Endometrial microvascular endothelial cells (primary cell): ENCODE data around the gene STARD7. TPM values are rescaled to one million over a fixed set of nuclear protein-coding genes. Genes with fewer than 3 reads are reported as not detected.
"Not testable (repeated sequence)": the region's sequence is repeated elsewhere in the genome, so short reads cannot be mapped to it uniquely, and the experiment has no call there.

Source experiments
- in situ Hi-C: cut with HindIII; loops from 2 replicates; pipeline ENCODE4 v1.10.0; 2017; ENCODE audit warnings: low sequenced_read_pairs, low pct_unique_long_range_greater_than_20kb; ENCODE audit errors: inconsistent ontology term
- total RNA-seq: library from RNA; depleted of rRNA; stranded (reverse); fragments of >200 nt; gene quantifications from one replicate; pipeline ENCODE4 v1.2.3, GENCODE V29; 2015; ENCODE audit errors: inconsistent ontology term

Gene STARD7
- total RNA-seq, 1 donor from 2014 or later: 149 TPM

DNA sequence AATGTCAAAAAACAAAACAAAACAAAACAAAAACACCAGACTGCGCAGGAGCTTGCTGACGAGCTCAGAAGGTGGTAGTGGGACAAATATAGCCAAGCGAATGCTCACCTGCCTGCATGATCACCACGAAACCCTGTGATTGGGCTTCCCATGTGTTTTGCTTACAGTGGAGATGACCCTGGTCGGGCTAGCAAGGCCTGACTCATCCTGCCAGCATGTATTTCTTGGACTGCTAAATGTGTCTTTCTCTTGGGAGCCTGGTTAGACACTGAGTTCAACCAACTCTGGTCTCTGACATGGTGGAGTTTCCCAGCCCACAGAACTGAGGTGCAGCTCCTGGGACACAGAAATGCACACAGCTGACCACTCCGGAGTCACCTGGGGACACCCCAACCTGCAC, 32.7 kb downstream of the STARD7 start:
- in situ Hi-C loops: no loop called here

GRCh38 chr2:96174251-96175144, 34.1 kb downstream of the STARD7 start:
- in situ Hi-C loops: no loop called here

GRCh38 chr2:96171831-96172230, 36.8 kb downstream of the STARD7 start:
- in situ Hi-C loops: no loop called here

GRCh38 chr2:96170626-96171025, 38.0 kb downstream of the STARD7 start:
- in situ Hi-C loops: no loop called here

- in situ Hi-C loops: no loop called here
Observed at GRCh38 chr2:96169868-96170507, 38.6 kb downstream of the STARD7 start.

- in situ Hi-C loops: no loop called here
Observed at GRCh38 chr2:96167407-96168013, 41.1 kb downstream of the STARD7 start.

DNA sequence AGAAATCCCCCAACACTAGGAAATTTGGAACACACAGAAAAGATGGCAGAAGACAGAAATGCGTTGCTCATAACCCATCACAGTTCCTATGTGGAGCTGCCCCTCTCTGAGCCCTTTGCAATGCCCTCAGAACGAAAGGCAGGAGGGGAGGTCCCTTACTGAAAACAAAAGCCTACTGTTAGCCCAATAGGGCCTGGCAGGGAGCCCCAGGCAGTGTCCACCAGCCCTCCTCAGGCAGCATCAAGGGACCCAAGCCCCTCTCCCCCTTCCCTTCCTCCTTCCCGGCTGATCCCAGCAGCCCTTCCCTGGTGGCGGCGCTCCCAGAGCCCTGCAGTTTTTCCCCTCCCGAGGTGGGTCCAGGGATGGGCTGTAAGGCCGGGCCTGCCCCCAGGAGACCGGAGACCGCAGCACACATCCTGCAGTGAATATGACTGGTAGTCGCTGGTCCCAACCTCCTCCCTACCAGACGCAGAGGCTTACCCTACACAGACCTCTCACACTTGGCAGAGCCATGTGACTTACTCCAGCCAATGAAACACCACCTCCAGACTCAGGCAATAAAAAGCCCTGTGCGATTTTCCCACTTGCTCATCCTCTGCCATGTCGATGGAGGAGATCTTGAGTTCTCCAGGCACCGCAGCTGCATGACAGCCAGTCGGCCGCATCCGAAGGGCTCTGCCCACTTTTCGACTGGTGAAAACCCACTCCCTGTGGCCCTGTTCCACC, 44.0 kb downstream of the STARD7 start:
- in situ Hi-C loops: no loop called here

DNA sequence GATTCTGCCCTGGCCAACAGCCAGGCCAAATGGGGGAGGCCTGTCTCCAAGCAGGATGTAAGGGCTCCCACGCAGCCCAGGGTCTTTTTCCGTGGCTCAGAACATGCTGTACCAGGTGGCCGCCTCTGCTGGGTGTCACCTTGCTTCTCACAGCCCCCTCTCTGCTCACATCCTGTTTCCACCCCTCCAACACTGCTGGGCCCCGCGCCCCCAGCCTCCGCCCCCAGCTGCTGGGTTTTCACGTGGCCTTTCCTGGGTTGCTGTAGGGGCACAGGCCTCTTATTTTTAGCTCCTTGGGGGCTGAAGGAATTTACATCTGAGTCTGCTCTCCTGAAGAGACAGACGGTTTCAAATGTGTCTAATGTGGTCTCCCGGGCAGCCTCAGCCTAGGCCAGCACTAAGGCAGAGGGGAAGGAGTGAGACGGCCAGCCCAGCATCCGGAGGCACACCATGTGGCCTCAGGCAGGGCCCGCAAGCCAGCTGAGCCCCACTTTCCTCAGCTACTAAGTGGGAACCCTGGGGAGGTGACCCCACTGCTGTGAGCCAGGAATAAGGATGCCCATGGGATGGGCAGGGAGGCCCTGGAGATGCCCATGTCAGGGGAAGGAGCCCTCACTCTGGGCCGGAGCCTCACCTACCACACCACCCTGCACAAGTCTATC, 44.7 kb downstream of the STARD7 start:
- in situ Hi-C loops: no loop called here

GRCh38 chr2:96163415-96163767, 45.2 kb downstream of the STARD7 start:
- in situ Hi-C loops: no loop called here

GRCh38 chr2:96161898-96162297, 46.7 kb downstream of the STARD7 start:
- in situ Hi-C loops: no loop called here

- in situ Hi-C loops: not testable (repeated sequence)
Observed at GRCh38 chr2:96160366-96160765, 48.3 kb downstream of the STARD7 start.

GRCh38 chr2:96159084-96159830, 49.4 kb downstream of the STARD7 start:
- in situ Hi-C loops: no loop called here

- in situ Hi-C loops: no loop called here
Observed at GRCh38 chr2:96158554-96158940, 50.1 kb downstream of the STARD7 start.

DNA sequence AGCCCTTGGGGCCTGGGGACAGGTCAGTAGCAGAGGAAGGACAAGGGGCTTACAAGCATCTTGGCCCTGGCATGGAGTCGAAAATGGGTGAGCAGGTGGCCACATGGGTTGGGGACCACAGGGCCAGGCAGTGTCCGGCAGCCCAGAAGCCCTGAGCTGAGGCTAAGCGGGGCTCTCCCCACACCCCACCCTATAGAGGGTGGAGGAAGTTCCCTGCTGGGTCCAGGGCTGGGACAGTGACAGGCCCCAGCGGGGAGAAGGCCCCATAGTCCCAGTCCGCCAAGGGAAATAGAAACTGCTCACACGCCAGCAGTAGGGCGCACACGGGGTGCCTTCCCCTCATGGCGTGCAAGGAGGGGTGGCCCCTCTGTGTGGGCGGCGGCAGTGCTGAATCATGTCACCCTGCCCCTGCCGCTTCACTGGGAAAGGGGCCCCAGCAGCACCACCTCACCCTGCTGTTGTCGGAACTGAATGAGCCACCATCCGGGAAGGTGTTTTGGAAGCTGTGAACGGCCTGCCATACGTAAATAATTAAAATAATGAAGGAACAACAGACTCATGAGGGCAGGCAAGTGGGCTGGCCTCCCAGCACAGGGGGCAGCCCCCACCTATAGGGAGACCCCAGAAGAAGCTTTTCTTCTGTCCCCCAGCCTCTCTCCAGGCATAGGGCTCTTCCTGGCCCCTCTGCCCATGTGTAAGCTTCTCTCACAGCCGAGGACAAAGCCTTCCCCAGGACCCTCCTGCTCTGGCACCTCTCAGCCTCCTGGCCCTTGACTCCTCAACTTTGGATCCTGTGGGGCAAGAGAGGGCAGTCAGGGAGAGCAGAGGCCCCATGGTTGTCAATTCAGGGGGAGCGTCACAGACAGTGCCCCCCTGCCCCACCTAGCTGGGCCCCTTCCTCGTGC, 50.7 kb downstream of the STARD7 start:
- in situ Hi-C loops: no loop called here

GRCh38 chr2:96156926-96157648, 51.5 kb downstream of the STARD7 start:
- in situ Hi-C loops: no loop called here

DNA sequence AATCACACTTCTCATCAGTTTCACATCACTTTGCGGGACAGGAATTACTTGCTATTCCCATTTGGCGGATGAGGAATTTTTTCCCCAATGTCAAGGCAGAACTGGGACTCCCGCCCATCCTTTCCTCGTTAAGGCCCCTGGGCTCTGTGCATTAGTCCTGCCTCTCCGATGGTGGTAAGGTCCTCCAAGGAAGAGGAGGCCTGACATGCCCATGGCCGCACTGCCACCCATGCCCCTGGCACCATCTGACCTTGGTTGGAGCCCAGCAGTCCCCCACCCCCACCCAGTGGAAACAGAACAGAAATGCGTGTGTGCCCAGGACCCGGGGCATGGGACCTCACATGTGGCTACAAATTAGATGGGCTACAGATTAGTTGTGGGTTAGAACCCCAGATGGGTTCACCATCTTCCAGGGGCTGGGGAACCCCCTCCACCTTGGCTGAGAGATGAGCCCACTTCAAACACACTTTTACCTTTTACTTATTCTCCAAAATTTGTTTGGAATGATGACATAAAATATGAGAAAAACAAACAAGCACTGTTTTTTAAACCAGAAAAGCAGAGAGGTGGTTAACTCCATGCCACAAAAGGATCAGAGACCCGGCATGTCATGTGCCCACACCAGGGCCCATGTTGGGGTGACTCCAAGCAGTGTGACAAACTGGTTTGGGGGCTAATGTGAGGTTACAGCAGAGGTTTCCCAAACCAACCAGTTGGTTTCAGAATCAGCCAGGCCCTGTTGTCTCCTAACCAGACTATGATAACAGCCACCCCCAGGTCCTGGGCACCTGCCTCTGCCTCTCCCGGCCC, 52.4 kb downstream of the STARD7 start:
- in situ Hi-C loops: no loop called here
